ENCODE data around the gene QSOX2.

Gene QSOX2

GRCh38 chr9:136191099-136191959 lies 54.3 kb downstream of the QSOX2 start:
- Histone ChIP-seq H2BK5ac (ENCODE audit: low read length) (no peak overlapping the region), H3K4ac (ENCODE audit: low read length) (no peak overlapping the region)

GRCh38 chr9:136190656-136191055 lies 55.0 kb downstream of the QSOX2 start:
- no peak overlapping the region for H3K4ac ChIP-seq (ENCODE audit: low read length)
- peaks cover 3% of the 10 kb centered on the region for H3K79me1 ChIP-seq (ENCODE audit: low read depth, low read length)
- H2BK15ac ChIP-seq (ENCODE audit: low read length), result peak overlapping the region; percentile 70
- no peak overlapping the region for H3K4me3 ChIP-seq (ENCODE audit: low read length in 2 of 2)
- H3K27me3 ChIP-seq (ENCODE audit: control insufficient read depth in 3 of 3, insufficient read depth in 3 of 3, low read depth in 1 of 3, low read length in 3 of 3), result peaks cover 34 to 92% (median 54%) of the 10 kb centered on the region in 3 experiments
- peak overlapping the region; percentile 70 for H3K18ac ChIP-seq (ENCODE audit: low read length)
- H3K36me3 ChIP-seq (replicated peaks in 1 of 2; ENCODE audit: control insufficient read depth in 2 of 2, insufficient read depth in 2 of 2, low read length in 2 of 2), result no peaks in the 10 kb centered on the region
- peak overlapping the region; percentile 24 for H3K9ac ChIP-seq (ENCODE audit: low read depth, low read length, poor library complexity)
- no peak overlapping the region for H2BK12ac ChIP-seq (ENCODE audit: low read length)
- H3K4me2 ChIP-seq (ENCODE audit: insufficient read depth, low read length, poor library complexity, severe bottlenecking), result no peak overlapping the region
- no peak overlapping the region for H2BK5ac ChIP-seq (ENCODE audit: low read length)
- WGBS, 2 donors (ENCODE audit: extremely low coverage in 2 of 2, insufficient read length in 2 of 2, insufficient replicate concordance in 1 of 2), result no CpG with 5 or more reads among the region's 11 CpGs
- no peak for DNase-seq (ENCODE audit: low spot score)
- peak overlapping the region; percentile 89 for H2AK5ac ChIP-seq (ENCODE audit: low read depth, low read length)
- H4K8ac ChIP-seq (ENCODE audit: low read depth, low read length), result no peak overlapping the region
- H3K27ac ChIP-seq (replicated peaks; ENCODE audit: low read length), result no peak overlapping the region
- no peak overlapping the region for H3K23ac ChIP-seq (ENCODE audit: low read depth, low read length, poor library complexity)
- peak overlapping the region; percentile 64 for H2BK120ac ChIP-seq (ENCODE audit: low read depth, low read length)
- H3K9me3 ChIP-seq (replicated peaks in 1 of 2; ENCODE audit: control insufficient read depth in 2 of 2, insufficient read depth in 1 of 2, low read depth in 1 of 2, low read length in 2 of 2), result peaks cover 0 to 1% of the 10 kb centered on the region in 2 donors
- peaks cover 3 to 7% of the 10 kb centered on the region in 2 donors for H3K4me1 ChIP-seq (ENCODE audit: control insufficient read depth in 2 of 2, insufficient read depth in 1 of 2, low read depth in 1 of 2, low read length in 2 of 2)
- H3K14ac ChIP-seq (ENCODE audit: low read length), result peak overlapping the region; percentile 47
- H2AFZ ChIP-seq (ENCODE audit: low read length), result no peak overlapping the region
- no peak overlapping the region for H4K91ac ChIP-seq (ENCODE audit: low read depth, low read length, poor library complexity)

More at GRCh38 chr9:136191099-136191959, 54.3 kb downstream of the QSOX2 start:
- no peak overlapping the region for H2AFZ ChIP-seq (ENCODE audit: low read length)
- H4K8ac ChIP-seq (ENCODE audit: low read depth, low read length), result no peak overlapping the region
- H3K4me3 ChIP-seq (ENCODE audit: low read length in 2 of 2), result peak overlapping the region in 1 of 2 donors; percentile 4
- H4K91ac ChIP-seq (ENCODE audit: low read depth, low read length, poor library complexity), result no peak overlapping the region
- H2BK15ac ChIP-seq (ENCODE audit: low read length), result peak overlapping the region; percentile 70
- H3K79me1 ChIP-seq (ENCODE audit: low read depth, low read length), result peaks cover 3% of the 10 kb centered on the region
- peak overlapping the region; percentile 26 for H2BK12ac ChIP-seq (ENCODE audit: low read length)
- H3K4me2 ChIP-seq (ENCODE audit: insufficient read depth, low read length, poor library complexity, severe bottlenecking), result no peak overlapping the region
- peaks cover 0 to 6% of the 10 kb centered on the region in 2 donors for H3K4me1 ChIP-seq (ENCODE audit: control insufficient read depth in 2 of 2, insufficient read depth in 1 of 2, low read depth in 1 of 2, low read length in 2 of 2)
- H2BK120ac ChIP-seq (ENCODE audit: low read depth, low read length), result peak overlapping the region; percentile 64
- H2AK5ac ChIP-seq (ENCODE audit: low read depth, low read length), result peak overlapping the region; percentile 89
- H3K36me3 ChIP-seq (replicated peaks in 1 of 2; ENCODE audit: control insufficient read depth in 2 of 2, insufficient read depth in 2 of 2, low read length in 2 of 2), result no peaks in the 10 kb centered on the region
- H3K14ac ChIP-seq (ENCODE audit: low read length), result peak overlapping the region; percentile 31
- peaks cover 36 to 94% (median 60%) of the 10 kb centered on the region in 3 experiments for H3K27me3 ChIP-seq (ENCODE audit: control insufficient read depth in 3 of 3, insufficient read depth in 3 of 3, low read depth in 1 of 3, low read length in 3 of 3)
- H3K18ac ChIP-seq (ENCODE audit: low read length), result peak overlapping the region; percentile 85
- no peak overlapping the region for H3K27ac ChIP-seq (replicated peaks; ENCODE audit: low read length)
- H3K23ac ChIP-seq (ENCODE audit: low read depth, low read length, poor library complexity), result peak overlapping the region; percentile 75
- WGBS, 2 donors (ENCODE audit: extremely low coverage in 2 of 2, insufficient read length in 2 of 2, insufficient replicate concordance in 1 of 2), result no CpG with 5 or more reads among the region's 30 CpGs
- H3K9ac ChIP-seq (ENCODE audit: low read depth, low read length, poor library complexity), result peak overlapping the region; percentile 38
- DNase-seq (ENCODE audit: low spot score), result no peak
- H3K9me3 ChIP-seq (replicated peaks in 1 of 2; ENCODE audit: control insufficient read depth in 2 of 2, insufficient read depth in 1 of 2, low read depth in 1 of 2, low read length in 2 of 2), result peaks cover 0 to 1% of the 10 kb centered on the region in 2 donors

- H3K18ac ChIP-seq (ENCODE audit: low read length), result peak overlapping the region; percentile 38
- no peak overlapping the region for H2AFZ ChIP-seq (ENCODE audit: low read length)
- H3K4me3 ChIP-seq (ENCODE audit: low read length in 2 of 2), result no peak overlapping the region
- H2BK15ac ChIP-seq (ENCODE audit: low read length), result peak overlapping the region; percentile 70
- no peak overlapping the region for H3K27ac ChIP-seq (replicated peaks; ENCODE audit: low read length)
- peaks cover 4 to 9% of the 10 kb centered on the region in 2 donors for H3K4me1 ChIP-seq (ENCODE audit: control insufficient read depth in 2 of 2, insufficient read depth in 1 of 2, low read depth in 1 of 2, low read length in 2 of 2)
- no peak overlapping the region for H4K91ac ChIP-seq (ENCODE audit: low read depth, low read length, poor library complexity)
- H3K79me1 ChIP-seq (ENCODE audit: low read depth, low read length), result peaks cover 3% of the 10 kb centered on the region
- no CpG with 5 or more reads among the region's 7 CpGs for WGBS, 2 donors (ENCODE audit: extremely low coverage in 2 of 2, insufficient read length in 2 of 2, insufficient replicate concordance in 1 of 2)
- no peak overlapping the region for H2BK12ac ChIP-seq (ENCODE audit: low read length)
- peak overlapping the region; percentile 47 for H3K14ac ChIP-seq (ENCODE audit: low read length)
- H2BK120ac ChIP-seq (ENCODE audit: low read depth, low read length), result no peak overlapping the region
- peaks cover 0 to 1% of the 10 kb centered on the region in 2 donors for H3K9me3 ChIP-seq (replicated peaks in 1 of 2; ENCODE audit: control insufficient read depth in 2 of 2, insufficient read depth in 1 of 2, low read depth in 1 of 2, low read length in 2 of 2)
- no peaks in the 10 kb centered on the region for H3K36me3 ChIP-seq (replicated peaks in 1 of 2; ENCODE audit: control insufficient read depth in 2 of 2, insufficient read depth in 2 of 2, low read length in 2 of 2)
- no peak overlapping the region for H3K4ac ChIP-seq (ENCODE audit: low read length)
- H3K4me2 ChIP-seq (ENCODE audit: insufficient read depth, low read length, poor library complexity, severe bottlenecking), result no peak overlapping the region
- peak overlapping the region; percentile 89 for H2AK5ac ChIP-seq (ENCODE audit: low read depth, low read length)
- no peak overlapping the region for H3K23ac ChIP-seq (ENCODE audit: low read depth, low read length, poor library complexity)
- DNase-seq (ENCODE audit: low spot score), result no peak
- no peak overlapping the region for H2BK5ac ChIP-seq (ENCODE audit: low read length)
- no peak overlapping the region for H4K8ac ChIP-seq (ENCODE audit: low read depth, low read length)
- H3K27me3 ChIP-seq (ENCODE audit: control insufficient read depth in 3 of 3, insufficient read depth in 3 of 3, low read depth in 1 of 3, low read length in 3 of 3), result peaks cover 31 to 93% (median 50%) of the 10 kb centered on the region in 3 experiments
- H3K9ac ChIP-seq (ENCODE audit: low read depth, low read length, poor library complexity), result peak overlapping the region; percentile 24
Observed at GRCh38 chr9:136190237-136190601, 55.4 kb downstream of the QSOX2 start.

Data from neuronal stem cell (in vitro differentiated cells).